Measurements from ENCODE around the gene LITAF.

The LITAF gene

GRCh38 chr16:11529285-11529684 lies 57.4 kb downstream of the LITAF start:
- TF ChIP-seq CTCF (IDR thresholded peaks at IDR 0.05; ENCODE audit: low read depth, low read length, missing control alignments): no peak
- no peak overlapping the region for H3K4me3 ChIP-seq (ENCODE audit: low read depth, low read length)
- DNase-seq (ENCODE audit: low read depth): no peak

GRCh38 chr16:11528053-11528452 lies 58.7 kb downstream of the LITAF start:
- H3K4me3 ChIP-seq (ENCODE audit: low read depth, low read length): no peak overlapping the region
- TF ChIP-seq CTCF (IDR thresholded peaks at IDR 0.05; ENCODE audit: low read depth, low read length, missing control alignments): no peak
- DNase-seq (ENCODE audit: low read depth): no peak

- no peak overlapping the region for H3K4me3 ChIP-seq (ENCODE audit: low read depth, low read length)
- no peak for TF ChIP-seq CTCF (IDR thresholded peaks at IDR 0.05; ENCODE audit: low read depth, low read length, missing control alignments)
- no peak for DNase-seq (ENCODE audit: low read depth)
Observed at GRCh38 chr16:11526655-11527350, 59.9 kb downstream of the LITAF start.

GRCh38 chr16:11524098-11524760 lies 62.5 kb downstream of the LITAF start:
- TF ChIP-seq CTCF (IDR thresholded peaks at IDR 0.05; ENCODE audit: low read depth, low read length, missing control alignments): no peak
- no peak overlapping the region for H3K4me3 ChIP-seq (ENCODE audit: low read depth, low read length)

GRCh38 chr16:11521055-11521454 lies 65.7 kb downstream of the LITAF start:
- TF ChIP-seq CTCF (IDR thresholded peaks at IDR 0.05; ENCODE audit: low read depth, low read length, missing control alignments): no peak
- DNase-seq (ENCODE audit: low read depth): no peak
- no peak overlapping the region for H3K4me3 ChIP-seq (ENCODE audit: low read depth, low read length)

More at GRCh38 chr16:11524098-11524760, 62.5 kb downstream of the LITAF start:
- DNase-seq (ENCODE audit: low read depth): no peak

GRCh38 chr16:11520442-11520841 lies 66.3 kb downstream of the LITAF start:
- no peak for DNase-seq (ENCODE audit: low read depth)
- no peak overlapping the region for H3K4me3 ChIP-seq (ENCODE audit: low read depth, low read length)
- no peak for TF ChIP-seq CTCF (IDR thresholded peaks at IDR 0.05; ENCODE audit: low read depth, low read length, missing control alignments)

GRCh38 chr16:11517961-11518360 lies 68.8 kb downstream of the LITAF start:
- no peak for DNase-seq (ENCODE audit: low read depth)
- TF ChIP-seq CTCF (IDR thresholded peaks at IDR 0.05; ENCODE audit: low read depth, low read length, missing control alignments): no peak

More at GRCh38 chr16:11517961-11518360, 68.8 kb downstream of the LITAF start:
- no peak overlapping the region for H3K4me3 ChIP-seq (ENCODE audit: low read depth, low read length)

Data from GM12864 (cell line).